Fibroblast of villous mesenchyme (primary cell): Measurements from ENCODE around the gene PRSS50. TPM values are rescaled to one million over a fixed set of nuclear protein-coding genes. Genes with fewer than 3 reads are reported as not detected.

Source experiments
- DNase-seq: peaks from one replicate; pipeline ENCODE4 v3.0.0-alpha.2; 2010; ENCODE audit warnings: low read depth
- H3K4me3 ChIP-seq: 2 replicates; pipeline ENCODE4 v1.5.1; 2011; ENCODE audit warnings: low read depth, mild to moderate bottlenecking, low read length
- total RNA-seq: library from RNA; depleted of rRNA; stranded (reverse); fragments of >200 nt; gene quantifications from 2 replicates; pipeline ENCODE4 v1.2.3, GENCODE V29; 2012
- TF ChIP-seq, protein P1 (sequence below): IDR thresholded peaks from 2 replicates; pipeline ENCODE4 v1.5.1; 2012; ENCODE audit warnings: low read depth, mild to moderate bottlenecking, low read length; ENCODE audit not compliant: insufficient read depth

PRSS50 gene
- total RNA-seq, 1 donor, result not detected

GRCh38 chr3:46674031-46674845, 43.4 kb downstream of the PRSS50 start:
- DNase-seq, result no peak
- H3K4me3 ChIP-seq, result no peak overlapping the region
- TF ChIP-seq, protein P1, sequence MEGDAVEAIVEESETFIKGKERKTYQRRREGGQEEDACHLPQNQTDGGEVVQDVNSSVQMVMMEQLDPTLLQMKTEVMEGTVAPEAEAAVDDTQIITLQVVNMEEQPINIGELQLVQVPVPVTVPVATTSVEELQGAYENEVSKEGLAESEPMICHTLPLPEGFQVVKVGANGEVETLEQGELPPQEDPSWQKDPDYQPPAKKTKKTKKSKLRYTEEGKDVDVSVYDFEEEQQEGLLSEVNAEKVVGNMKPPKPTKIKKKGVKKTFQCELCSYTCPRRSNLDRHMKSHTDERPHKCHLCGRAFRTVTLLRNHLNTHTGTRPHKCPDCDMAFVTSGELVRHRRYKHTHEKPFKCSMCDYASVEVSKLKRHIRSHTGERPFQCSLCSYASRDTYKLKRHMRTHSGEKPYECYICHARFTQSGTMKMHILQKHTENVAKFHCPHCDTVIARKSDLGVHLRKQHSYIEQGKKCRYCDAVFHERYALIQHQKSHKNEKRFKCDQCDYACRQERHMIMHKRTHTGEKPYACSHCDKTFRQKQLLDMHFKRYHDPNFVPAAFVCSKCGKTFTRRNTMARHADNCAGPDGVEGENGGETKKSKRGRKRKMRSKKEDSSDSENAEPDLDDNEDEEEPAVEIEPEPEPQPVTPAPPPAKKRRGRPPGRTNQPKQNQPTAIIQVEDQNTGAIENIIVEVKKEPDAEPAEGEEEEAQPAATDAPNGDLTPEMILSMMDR, result no peak

GRCh38 chr3:46673151-46674030, 44.3 kb downstream of the PRSS50 start:
- no peak overlapping the region for H3K4me3 ChIP-seq
- TF ChIP-seq, protein P1, result no peak
- DNase-seq, result no peak

- DNase-seq, result no peak
- TF ChIP-seq, protein P1, result no peak
- H3K4me3 ChIP-seq, result no peak overlapping the region
Measured at GRCh38 chr3:46672349-46672695, 45.3 kb downstream of the PRSS50 start.

GRCh38 chr3:46671541-46672348, 45.9 kb downstream of the PRSS50 start:
- no peak for DNase-seq

GRCh38 chr3:46670891-46671427, 46.7 kb downstream of the PRSS50 start:
- H3K4me3 ChIP-seq, result no peak overlapping the region
- no peak for DNase-seq
- TF ChIP-seq, protein P1, result no peak

More at GRCh38 chr3:46671541-46672348, 45.9 kb downstream of the PRSS50 start:
- no peak overlapping the region for H3K4me3 ChIP-seq
- TF ChIP-seq, protein P1, result no peak
